ENCODE measurements around the gene SLC10A2.
A peak's percentile ranks its signal among the peaks of the same experiment; 100 is the strongest.
"Not testable (repeated sequence)": the region's sequence is repeated elsewhere in the genome, so short reads cannot be mapped to it uniquely, and the experiment has no call there.

SLC10A2 gene

DNA sequence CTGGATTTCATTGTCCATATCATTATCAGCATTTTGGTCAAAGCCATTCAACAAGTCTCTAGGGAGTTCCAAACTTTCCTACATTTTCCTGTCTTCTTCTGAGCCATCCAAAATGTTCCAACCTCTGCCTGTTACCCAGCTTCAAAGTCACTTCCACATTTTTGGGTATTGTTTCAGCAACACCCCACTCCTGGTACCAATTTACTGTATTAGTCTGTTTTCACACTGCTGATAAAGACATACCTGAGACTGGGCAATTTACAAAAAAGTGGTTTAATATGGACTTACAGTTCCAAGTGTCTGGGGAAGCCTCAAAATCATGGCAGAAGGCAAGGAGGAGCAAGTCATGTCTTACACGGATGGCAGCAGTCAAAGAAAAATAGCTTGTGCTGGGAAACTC lies 27.4 kb upstream of the SLC10A2 start:
- H3K27me3 ChIP-seq (ENCODE audit: control insufficient read depth, insufficient read depth, low read length); H3K4me3 ChIP-seq (ENCODE audit: low read depth, low read length); H3K9ac ChIP-seq (ENCODE audit: low read depth, low read length); H3K36me3 ChIP-seq (ENCODE audit: control insufficient read depth, insufficient read depth, low read length); H3K4me1 ChIP-seq (ENCODE audit: control insufficient read depth, insufficient read depth, low read length); H3K27ac ChIP-seq (ENCODE audit: low read depth, low read length): not testable (repeated sequence)
- peaks cover 28% of the 10 kb centered on the region for H3K9me3 ChIP-seq (ENCODE audit: control insufficient read depth, insufficient read depth, low read length)

DNA sequence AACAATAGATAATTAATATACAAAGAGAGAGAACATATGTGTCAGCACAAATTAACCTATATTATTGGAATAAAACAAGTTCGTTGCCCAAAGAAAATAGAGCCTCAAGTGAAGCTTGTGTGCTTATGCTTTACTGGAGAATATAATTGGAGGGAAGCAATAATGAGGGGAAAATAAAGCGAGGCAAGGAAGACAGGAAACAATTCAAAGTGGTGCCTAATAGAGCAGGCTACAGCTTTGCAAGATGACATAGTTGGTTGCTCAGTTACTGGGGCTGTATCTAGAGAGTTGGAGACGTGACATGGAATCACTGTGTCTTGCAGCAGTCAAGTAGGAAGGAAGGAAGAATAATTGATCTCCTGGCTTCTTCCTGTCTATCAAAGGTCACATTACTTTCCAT lies 21.1 kb upstream of the SLC10A2 start:
- Histone ChIP-seq H3K36me3 (ENCODE audit: control insufficient read depth, insufficient read depth, low read length) (no peaks in the 10 kb centered on the region), H3K4me1 (ENCODE audit: control insufficient read depth, insufficient read depth, low read length) (no peaks in the 10 kb centered on the region), H3K4me3 (ENCODE audit: low read depth, low read length) (no peak overlapping the region), H3K27ac (ENCODE audit: low read depth, low read length) (no peak overlapping the region), H3K9ac (ENCODE audit: low read depth, low read length) (no peak overlapping the region), H3K9me3 (ENCODE audit: control insufficient read depth, insufficient read depth, low read length) (peaks cover 7% of the 10 kb centered on the region), H3K27me3 (ENCODE audit: control insufficient read depth, insufficient read depth, low read length) (no peaks in the 10 kb centered on the region)

DNA sequence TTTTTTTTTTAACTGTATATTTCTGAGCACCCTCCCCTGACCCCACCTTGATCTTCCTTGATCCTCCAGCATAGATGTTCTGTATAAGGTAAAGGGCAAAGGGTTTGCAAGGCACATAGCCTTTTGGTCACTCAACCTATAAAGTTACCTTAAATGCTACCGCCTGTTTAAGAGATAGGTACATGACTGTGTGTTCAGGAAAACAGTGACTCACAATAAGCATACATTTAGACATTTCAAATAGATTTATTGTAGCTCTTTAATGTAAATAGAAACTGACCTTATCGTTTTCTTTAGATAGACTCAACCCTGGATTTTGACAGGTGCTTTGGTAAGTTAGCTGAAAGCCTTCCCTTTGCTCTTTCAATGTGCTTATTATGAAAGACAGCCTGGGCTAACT lies 15.2 kb upstream of the SLC10A2 start:
- H3K9me3 ChIP-seq (ENCODE audit: control insufficient read depth, insufficient read depth, low read length), result no peaks in the 10 kb centered on the region
- no peak overlapping the region for H3K27ac ChIP-seq (ENCODE audit: low read depth, low read length)
- no peak overlapping the region for H3K4me3 ChIP-seq (ENCODE audit: low read depth, low read length)
- no peak overlapping the region for H3K9ac ChIP-seq (ENCODE audit: low read depth, low read length)
- no peaks in the 10 kb centered on the region for H3K27me3 ChIP-seq (ENCODE audit: control insufficient read depth, insufficient read depth, low read length)
- H3K4me1 ChIP-seq (ENCODE audit: control insufficient read depth, insufficient read depth, low read length), result no peaks in the 10 kb centered on the region
- H3K36me3 ChIP-seq (ENCODE audit: control insufficient read depth, insufficient read depth, low read length), result no peaks in the 10 kb centered on the region

DNA sequence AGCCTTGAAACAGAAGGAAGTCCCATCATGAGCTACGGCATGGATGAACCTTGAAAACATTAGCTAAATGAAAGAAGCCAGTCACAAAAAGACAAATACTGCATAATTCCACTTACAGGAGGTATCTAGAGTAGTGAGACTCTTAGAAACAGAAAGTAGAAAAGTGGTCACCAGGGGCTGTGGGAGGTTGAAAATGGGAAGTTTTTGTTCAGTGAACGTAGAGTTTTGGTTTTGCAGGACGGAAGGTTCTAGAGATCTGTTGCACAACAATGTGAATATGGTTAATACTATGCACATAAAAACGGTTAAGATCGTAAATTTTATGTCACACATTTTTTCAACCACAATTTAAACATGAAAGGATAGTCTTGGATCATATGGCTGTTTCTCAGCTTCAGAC lies 11.9 kb upstream of the SLC10A2 start:
- no peak overlapping the region for H3K4me3 ChIP-seq (ENCODE audit: low read depth, low read length)
- H3K9me3 ChIP-seq (ENCODE audit: control insufficient read depth, insufficient read depth, low read length), result no peaks in the 10 kb centered on the region
- no peak overlapping the region for H3K9ac ChIP-seq (ENCODE audit: low read depth, low read length)
- no peaks in the 10 kb centered on the region for H3K36me3 ChIP-seq (ENCODE audit: control insufficient read depth, insufficient read depth, low read length)
- no peak overlapping the region for H3K27ac ChIP-seq (ENCODE audit: low read depth, low read length)
- H3K27me3 ChIP-seq (ENCODE audit: control insufficient read depth, insufficient read depth, low read length), result no peaks in the 10 kb centered on the region
- H3K4me1 ChIP-seq (ENCODE audit: control insufficient read depth, insufficient read depth, low read length), result no peaks in the 10 kb centered on the region

DNA sequence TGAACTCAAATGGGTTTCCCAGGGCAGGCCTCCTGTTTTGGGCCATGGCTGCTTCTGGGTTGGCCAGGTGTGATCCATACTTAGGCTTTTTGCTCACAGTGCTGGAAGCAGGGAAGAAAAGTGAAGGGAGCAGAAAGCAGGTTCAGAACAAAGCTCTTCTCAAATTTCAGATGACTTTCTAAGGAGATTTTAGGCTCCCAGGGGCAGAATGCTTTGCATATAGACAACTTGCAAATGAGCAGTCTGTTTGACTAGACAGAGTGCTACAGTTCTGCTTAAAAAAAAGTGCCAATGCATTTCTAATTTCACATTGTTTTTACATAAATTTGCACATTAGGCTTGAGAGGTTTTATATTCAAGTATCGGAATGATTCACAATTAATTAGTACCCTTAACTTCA lies 2.6 kb upstream of the SLC10A2 start:
- Histone ChIP-seq H3K4me1 (ENCODE audit: control insufficient read depth, insufficient read depth, low read length) (peaks cover 36% of the 10 kb centered on the region), H3K4me3 (ENCODE audit: low read depth, low read length) (no peak overlapping the region), H3K9me3 (ENCODE audit: control insufficient read depth, insufficient read depth, low read length) (no peaks in the 10 kb centered on the region), H3K27ac (ENCODE audit: low read depth, low read length) (peak overlapping the region; percentile 31), H3K9ac (ENCODE audit: low read depth, low read length) (no peak overlapping the region), H3K27me3 (ENCODE audit: control insufficient read depth, insufficient read depth, low read length) (no peaks in the 10 kb centered on the region), H3K36me3 (ENCODE audit: control insufficient read depth, insufficient read depth, low read length) (no peaks in the 10 kb centered on the region)

DNA sequence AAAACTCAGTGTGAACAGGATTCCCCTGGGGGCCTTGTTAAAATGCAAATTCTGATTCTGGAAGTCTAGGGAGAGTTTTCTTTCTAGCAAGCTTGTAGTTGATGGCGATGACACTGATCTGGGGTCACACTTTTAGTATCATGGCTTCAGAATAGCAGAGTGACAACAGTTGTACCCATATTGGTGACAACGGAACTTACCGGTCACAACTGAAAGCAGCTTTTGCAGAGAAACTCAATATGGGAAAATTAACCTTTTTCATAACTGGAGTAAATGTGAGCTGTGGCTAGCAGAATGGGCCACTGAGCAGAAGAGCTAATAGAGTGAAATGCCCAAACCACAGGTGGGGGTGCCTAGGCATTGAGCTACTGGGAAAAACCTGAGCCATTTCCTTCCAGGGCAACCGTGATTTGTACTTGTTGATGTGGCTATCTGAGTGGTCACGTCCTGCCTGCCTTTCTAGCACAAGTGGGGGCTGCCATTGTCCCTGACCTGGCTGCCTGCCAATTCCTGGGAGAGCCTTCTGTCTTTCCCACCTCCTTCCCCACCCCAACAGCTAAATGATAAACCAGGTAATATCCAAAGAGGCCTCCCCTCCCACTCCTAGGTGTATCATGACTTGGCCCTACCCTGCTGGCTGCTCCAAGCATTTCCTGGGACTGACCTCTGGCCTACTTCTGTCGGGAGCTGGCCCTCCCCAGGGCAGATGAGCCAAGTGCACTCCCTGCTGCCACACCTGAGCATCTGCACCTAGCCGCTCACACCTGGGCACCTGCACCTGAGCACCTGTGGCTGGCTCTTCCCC lies 1.7 kb upstream of the SLC10A2 start:
- H3K9ac ChIP-seq (ENCODE audit: low read depth, low read length), result no peak overlapping the region
- H3K9me3 ChIP-seq (ENCODE audit: control insufficient read depth, insufficient read depth, low read length), result no peaks in the 10 kb centered on the region
- H3K4me3 ChIP-seq (ENCODE audit: low read depth, low read length), result peak overlapping the region; percentile 18; the same call in 1 of the 2 replicates
- H3K27me3 ChIP-seq (ENCODE audit: control insufficient read depth, insufficient read depth, low read length), result no peaks in the 10 kb centered on the region
- H3K4me1 ChIP-seq (ENCODE audit: control insufficient read depth, insufficient read depth, low read length), result peaks cover 36% of the 10 kb centered on the region
- H3K27ac ChIP-seq (ENCODE audit: low read depth, low read length), result peak overlapping the region; percentile 31
- H3K36me3 ChIP-seq (ENCODE audit: control insufficient read depth, insufficient read depth, low read length), result no peaks in the 10 kb centered on the region

DNA sequence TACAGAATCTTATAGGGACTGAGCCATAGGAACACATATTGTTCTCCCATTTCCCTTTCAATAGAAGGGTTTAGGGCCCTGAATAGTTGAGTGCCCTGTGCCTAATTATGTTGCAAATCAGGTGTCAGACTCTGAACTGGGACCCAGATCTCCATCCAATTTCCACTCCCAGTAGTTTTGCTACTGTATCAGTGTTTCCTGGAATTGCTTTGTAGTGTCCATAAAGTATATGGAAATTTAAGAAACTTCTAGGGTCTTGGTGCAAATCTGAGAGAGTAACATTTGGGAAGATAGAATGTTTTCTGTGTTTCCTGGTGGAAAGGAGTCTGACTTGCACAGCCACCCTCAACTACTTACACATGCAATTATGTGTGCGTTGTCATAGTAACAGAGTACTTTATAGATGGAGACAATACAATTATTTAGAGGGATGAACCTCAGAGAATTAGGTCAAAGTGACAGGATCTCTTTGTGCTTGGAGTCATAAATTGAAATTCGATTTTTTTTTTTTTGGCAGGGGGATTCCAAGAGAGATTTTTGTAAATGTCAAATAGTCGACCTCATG lies 646 bp upstream of the SLC10A2 start:
- Histone ChIP-seq H3K4me3 (ENCODE audit: low read depth, low read length) (peak overlapping the region; percentile 1), H3K27ac (ENCODE audit: low read depth, low read length) (peak overlapping the region; percentile 37), H3K4me1 (ENCODE audit: control insufficient read depth, insufficient read depth, low read length) (peaks cover 36% of the 10 kb centered on the region), H3K27me3 (ENCODE audit: control insufficient read depth, insufficient read depth, low read length) (no peaks in the 10 kb centered on the region), H3K36me3 (ENCODE audit: control insufficient read depth, insufficient read depth, low read length) (no peaks in the 10 kb centered on the region), H3K9me3 (ENCODE audit: control insufficient read depth, insufficient read depth, low read length) (no peaks in the 10 kb centered on the region), H3K9ac (ENCODE audit: low read depth, low read length) (no peak overlapping the region)

DNA sequence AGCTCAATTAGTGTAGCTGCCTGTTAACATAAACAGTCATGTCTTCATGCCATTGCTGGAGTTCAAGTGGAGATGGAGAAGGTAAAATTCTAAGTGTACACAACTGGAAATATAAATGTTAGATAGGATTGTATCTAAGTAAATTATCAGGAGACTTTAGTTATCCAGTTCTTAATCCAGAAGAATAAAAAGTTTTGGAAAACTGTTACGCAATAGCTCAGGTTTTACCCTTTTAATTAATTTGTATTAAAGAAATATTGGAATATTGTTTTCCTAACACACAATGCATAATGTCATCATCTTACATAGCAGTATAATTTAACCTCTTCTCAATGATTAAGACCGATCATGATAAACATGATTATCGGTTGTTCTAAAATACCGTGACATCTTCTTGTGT lies 2.8 kb downstream of the SLC10A2 start:
- no peaks in the 10 kb centered on the region for H3K9me3 ChIP-seq (ENCODE audit: control insufficient read depth, insufficient read depth, low read length)
- H3K4me3 ChIP-seq (ENCODE audit: low read depth, low read length), result no peak overlapping the region
- no peak overlapping the region for H3K9ac ChIP-seq (ENCODE audit: low read depth, low read length)
- H3K27me3 ChIP-seq (ENCODE audit: control insufficient read depth, insufficient read depth, low read length), result no peaks in the 10 kb centered on the region
- peaks cover 29% of the 10 kb centered on the region for H3K4me1 ChIP-seq (ENCODE audit: control insufficient read depth, insufficient read depth, low read length)
- no peak overlapping the region for H3K27ac ChIP-seq (ENCODE audit: low read depth, low read length)
- H3K36me3 ChIP-seq (ENCODE audit: control insufficient read depth, insufficient read depth, low read length), result no peaks in the 10 kb centered on the region

DNA sequence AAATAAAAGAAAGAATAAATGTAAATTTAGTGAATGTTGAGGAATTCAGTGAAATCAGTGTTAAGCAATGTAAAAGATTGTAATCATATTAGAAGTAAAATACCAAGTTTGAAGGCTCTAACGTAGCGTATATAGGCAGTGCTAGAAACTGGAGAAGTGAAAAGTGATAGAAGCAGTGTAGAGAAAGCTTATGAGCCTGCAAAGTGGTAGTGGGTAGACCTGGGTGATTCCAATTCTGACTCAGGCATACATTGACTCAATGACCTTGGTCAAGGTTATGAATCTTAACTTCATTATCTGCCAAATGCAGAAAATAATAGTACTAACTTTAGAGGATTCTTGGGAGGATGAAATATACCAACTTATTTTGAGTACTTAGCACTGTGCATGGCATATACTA lies 4.1 kb downstream of the SLC10A2 start:
- H3K27me3 ChIP-seq (ENCODE audit: control insufficient read depth, insufficient read depth, low read length), result no peaks in the 10 kb centered on the region
- no peak overlapping the region for H3K9ac ChIP-seq (ENCODE audit: low read depth, low read length)
- no peak overlapping the region for H3K27ac ChIP-seq (ENCODE audit: low read depth, low read length)
- H3K4me1 ChIP-seq (ENCODE audit: control insufficient read depth, insufficient read depth, low read length), result peaks cover 16% of the 10 kb centered on the region
- H3K4me3 ChIP-seq (ENCODE audit: low read depth, low read length), result no peak overlapping the region
- H3K9me3 ChIP-seq (ENCODE audit: control insufficient read depth, insufficient read depth, low read length), result peaks cover 4% of the 10 kb centered on the region; the same call in 1 of the 2 replicates
- H3K36me3 ChIP-seq (ENCODE audit: control insufficient read depth, insufficient read depth, low read length), result no peaks in the 10 kb centered on the region

DNA sequence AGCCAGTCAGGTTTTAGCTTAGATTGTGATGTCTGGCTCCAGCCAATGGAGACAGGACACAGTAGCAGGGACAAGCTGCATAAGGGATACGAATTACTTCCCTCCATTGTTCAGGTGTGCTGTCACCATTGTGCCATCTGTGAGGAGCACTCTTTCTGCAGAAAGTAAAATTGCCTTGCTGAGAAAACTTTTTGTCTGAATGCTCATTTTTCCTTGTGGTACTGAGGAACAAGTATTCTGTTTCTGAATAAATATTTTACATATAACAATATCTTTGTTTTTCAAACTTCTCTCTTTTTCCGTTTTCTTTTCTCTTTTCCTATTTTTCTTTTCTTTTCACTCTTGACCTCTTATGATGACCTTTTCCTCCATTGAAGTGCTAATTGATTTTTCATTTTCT lies 10.2 kb downstream of the SLC10A2 start:
- Histone ChIP-seq H3K9me3 (ENCODE audit: control insufficient read depth, insufficient read depth, low read length) (peaks cover 27% of the 10 kb centered on the region), H3K27me3 (ENCODE audit: control insufficient read depth, insufficient read depth, low read length) (no peaks in the 10 kb centered on the region), H3K4me1 (ENCODE audit: control insufficient read depth, insufficient read depth, low read length) (no peaks in the 10 kb centered on the region), H3K4me3 (ENCODE audit: low read depth, low read length) (no peak overlapping the region), H3K27ac (ENCODE audit: low read depth, low read length) (no peak overlapping the region), H3K9ac (ENCODE audit: low read depth, low read length) (no peak overlapping the region), H3K36me3 (ENCODE audit: control insufficient read depth, insufficient read depth, low read length) (no peaks in the 10 kb centered on the region)

DNA sequence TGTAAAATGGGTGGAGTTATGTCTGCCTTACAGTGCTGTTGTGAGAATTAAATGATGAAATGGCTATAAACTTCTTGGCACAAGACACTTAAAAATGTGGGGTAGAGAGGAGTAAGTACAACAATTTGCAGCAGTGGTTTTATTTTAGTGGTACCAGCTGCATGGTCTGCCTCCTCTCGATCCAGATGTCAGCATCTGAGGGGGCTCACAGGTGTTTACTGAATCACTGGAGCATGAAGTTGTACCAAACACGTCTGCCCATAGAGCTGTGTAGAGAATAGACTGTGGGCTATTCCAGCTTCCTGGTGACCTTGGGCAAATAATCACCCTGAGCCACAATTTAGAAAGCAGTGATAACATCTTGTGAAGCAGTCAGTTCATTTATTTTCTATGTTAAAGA lies 11.1 kb downstream of the SLC10A2 start:
- Histone ChIP-seq H3K9ac (ENCODE audit: low read depth, low read length) (no peak overlapping the region), H3K27ac (ENCODE audit: low read depth, low read length) (no peak overlapping the region), H3K9me3 (ENCODE audit: control insufficient read depth, insufficient read depth, low read length) (peaks cover 27% of the 10 kb centered on the region), H3K4me3 (ENCODE audit: low read depth, low read length) (no peak overlapping the region), H3K4me1 (ENCODE audit: control insufficient read depth, insufficient read depth, low read length) (no peaks in the 10 kb centered on the region), H3K36me3 (ENCODE audit: control insufficient read depth, insufficient read depth, low read length) (no peaks in the 10 kb centered on the region), H3K27me3 (ENCODE audit: control insufficient read depth, insufficient read depth, low read length) (no peaks in the 10 kb centered on the region)

Data from HUES48 (cell line).